ENCODE results near the gene PHOX2A.

Gene PHOX2A

GRCh38 chr11:72250661-72251464 is 6.9 kb upstream of the PHOX2A start:
- no peak for DNase-seq (ENCODE audit: low read depth)
- no peak overlapping the region for H3K4me3 ChIP-seq (ENCODE audit: low read length)
- TF ChIP-seq CTCF (IDR thresholded peaks at IDR 0.05; ENCODE audit: insufficient read depth, low read depth, low read length, missing control alignments), result no peak

GRCh38 chr11:72249961-72250360 is 6.0 kb upstream of the PHOX2A start:
- no peak for DNase-seq (ENCODE audit: low read depth)
- no peak overlapping the region for H3K4me3 ChIP-seq (ENCODE audit: low read length)
- no peak for TF ChIP-seq CTCF (IDR thresholded peaks at IDR 0.05; ENCODE audit: insufficient read depth, low read depth, low read length, missing control alignments)

GRCh38 chr11:72247584-72247983 is 3.6 kb upstream of the PHOX2A start:
- no peak overlapping the region for H3K4me3 ChIP-seq (ENCODE audit: low read length)
- no peak for DNase-seq (ENCODE audit: low read depth)
- TF ChIP-seq CTCF (IDR thresholded peaks at IDR 0.05; ENCODE audit: insufficient read depth, low read depth, low read length, missing control alignments), result no peak

DNA sequence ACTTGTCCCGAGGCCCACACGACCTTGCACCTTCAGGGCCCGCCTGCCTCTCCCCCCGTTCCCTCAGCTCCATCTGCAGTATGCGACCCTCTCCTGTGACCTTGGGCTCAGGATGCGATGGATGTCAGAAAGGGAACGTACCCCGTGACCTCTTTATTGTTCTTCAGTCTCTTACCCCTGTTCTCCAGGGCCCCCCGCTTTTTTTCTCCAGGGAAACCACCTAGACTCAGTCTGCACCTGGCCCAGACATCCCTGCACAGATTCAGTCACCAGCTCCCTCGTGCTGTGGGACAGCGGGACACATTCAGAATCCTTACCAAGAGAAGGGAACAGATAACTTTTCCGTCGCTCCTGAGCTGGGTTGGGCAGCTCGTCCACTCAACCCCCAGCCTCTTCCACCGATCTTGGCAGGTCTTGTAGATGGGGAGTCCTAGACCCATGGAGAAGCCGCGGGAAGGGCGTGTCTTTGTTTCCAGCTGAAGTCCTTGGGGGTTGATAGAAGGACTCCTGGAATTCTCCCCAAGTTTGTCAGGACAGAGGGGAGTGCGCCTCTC is 1.4 kb upstream of the PHOX2A start:
- DNase-seq (ENCODE audit: low read depth), result no peak
- TF ChIP-seq CTCF (IDR thresholded peaks at IDR 0.05; ENCODE audit: insufficient read depth, low read depth, low read length, missing control alignments), result no peak
- H3K4me3 ChIP-seq (ENCODE audit: low read length), result no peak overlapping the region

DNA sequence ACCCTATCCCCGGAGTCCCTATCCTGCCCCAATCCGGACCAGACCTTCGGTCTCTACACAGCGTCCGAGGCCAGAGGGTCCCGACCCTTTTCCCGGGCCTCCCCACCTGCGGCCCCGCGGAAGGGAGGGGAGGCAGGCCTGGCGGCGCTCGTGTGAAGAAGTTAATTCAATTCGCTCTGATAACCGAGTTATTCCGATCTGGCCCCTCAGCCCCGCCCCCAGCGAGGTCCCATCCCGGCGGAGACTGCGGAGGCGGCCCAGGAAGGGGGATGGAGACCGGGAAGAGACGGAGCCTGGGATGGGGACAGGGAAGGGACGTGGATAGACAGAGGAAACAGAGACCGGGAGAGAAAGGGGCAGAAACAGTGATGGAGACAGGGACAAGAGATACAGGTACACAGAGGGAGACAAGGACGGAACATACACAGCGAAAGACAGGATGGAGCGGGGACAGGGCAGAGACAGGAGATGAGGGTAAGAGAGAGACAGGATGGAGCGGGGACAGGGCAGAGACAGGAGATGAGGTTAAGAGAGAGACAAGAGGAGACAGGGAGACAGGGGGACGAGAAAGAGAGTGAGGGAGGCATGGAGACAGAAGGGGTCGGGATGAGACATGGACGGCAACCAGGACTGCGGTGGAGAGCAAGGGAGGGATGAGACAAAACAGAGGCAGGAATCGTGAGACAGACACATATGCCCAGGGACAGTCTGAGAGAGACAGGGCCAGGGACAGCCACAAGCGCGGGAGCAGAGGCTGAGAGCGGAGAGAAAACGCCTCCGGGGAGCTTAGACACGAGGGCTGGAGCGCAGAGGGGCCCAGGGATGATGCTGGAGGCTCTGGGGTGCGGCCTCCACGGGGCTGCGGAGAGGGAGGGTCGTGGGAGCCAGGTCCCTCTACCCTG is 636 bp upstream of the PHOX2A start:
- no peak overlapping the region for H3K4me3 ChIP-seq (ENCODE audit: low read length)
- no peak for TF ChIP-seq CTCF (IDR thresholded peaks at IDR 0.05; ENCODE audit: insufficient read depth, low read depth, low read length, missing control alignments)
- DNase-seq (ENCODE audit: low read depth), result no peak

- no peak overlapping the region for H3K4me3 ChIP-seq (ENCODE audit: low read length)
- DNase-seq (ENCODE audit: low read depth), result no peak
- no peak for TF ChIP-seq CTCF (IDR thresholded peaks at IDR 0.05; ENCODE audit: insufficient read depth, low read depth, low read length, missing control alignments)
These were observed 560 bp downstream of the PHOX2A start for GRCh38 chr11:72243173-72244059.

All from epithelial cell of esophagus (primary cell).